Measurements from ENCODE around the gene TSHZ2. TPM values are rescaled to one million over a fixed set of nuclear protein-coding genes. Genes with fewer than 3 reads are reported as not detected.

The TSHZ2 gene
- total RNA-seq, 1 experiment from 2014 or later, result 0.07 TPM

DNA sequence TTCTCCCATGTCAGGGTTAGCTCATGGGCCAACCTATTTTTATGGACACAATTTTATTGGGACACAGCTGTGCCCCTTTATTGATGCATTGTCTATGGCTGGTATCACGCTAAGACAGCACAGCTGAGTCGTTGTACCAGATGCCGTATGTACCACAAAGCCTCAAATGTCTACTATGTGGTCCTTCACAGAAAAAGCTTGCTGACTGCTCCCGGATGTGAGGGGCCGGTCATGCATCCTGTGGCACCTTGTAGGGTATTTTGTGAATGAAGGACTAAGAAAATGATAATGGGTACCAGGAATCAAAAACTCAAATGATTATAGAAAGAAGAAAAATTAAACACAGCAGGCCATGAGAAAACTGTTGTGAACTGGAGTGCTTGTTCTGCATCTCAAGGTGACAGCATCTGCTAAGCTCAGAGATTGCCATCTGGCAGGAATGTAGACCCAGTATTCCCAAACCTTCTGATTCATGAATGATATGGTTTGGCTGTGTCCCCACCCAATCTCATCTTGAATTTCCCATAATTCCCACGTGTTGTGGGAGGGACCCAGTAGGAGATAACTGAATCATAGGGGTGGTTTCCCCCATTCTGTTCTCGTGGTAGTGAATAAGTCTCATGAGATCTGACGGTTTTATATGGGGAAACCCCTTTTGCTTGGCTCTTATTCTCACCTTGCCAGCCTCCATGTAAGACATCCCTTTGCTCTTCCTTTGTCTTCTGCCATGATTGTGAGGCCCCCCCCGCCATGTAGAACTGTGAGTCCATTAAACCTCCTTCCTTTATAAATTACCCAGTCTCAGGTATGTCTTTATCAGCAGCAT lies 248.5 kb downstream of the TSHZ2 start:
- no peak overlapping the region for H3K9ac ChIP-seq (ENCODE audit: extremely low read depth, insufficient read length, low read length)
- H4K8ac ChIP-seq (replicated peaks; ENCODE audit: insufficient read length, low read depth, low read length), result no peak overlapping the region
- peaks cover 18 to 21% of the 10 kb centered on the region in 2 experiments for H3K9me3 Mint-ChIP-seq
- H3K79me1 ChIP-seq (ENCODE audit: insufficient read depth, low read depth, low read length, poor library complexity, severe bottlenecking), result no peaks in the 10 kb centered on the region
- no peaks in the 10 kb centered on the region for H4K20me1 ChIP-seq (ENCODE audit: control insufficient read depth, insufficient read depth, insufficient read length)
- TF ChIP-seq CTCF (conservative IDR thresholded peaks at IDR 0.05), result no peak
- peaks cover 13 to 20% (median 20%) of the 10 kb centered on the region in 3 experiments for H3K36me3 Mint-ChIP-seq (ENCODE audit: insufficient read depth in 1 of 3, low read depth in 3 of 3)
- no peak overlapping the region for H3K56ac ChIP-seq (ENCODE audit: insufficient read length, low read depth, low read length)
- no peak overlapping the region for H2BK12ac ChIP-seq (ENCODE audit: insufficient read length, low read depth, low read length)
- no CpG with 5 or more reads among the region's 9 CpGs for WGBS (ENCODE audit: extremely low coverage, insufficient read length, low lambda C conversion rate)
- no peak overlapping the region for H2BK15ac ChIP-seq (ENCODE audit: low read depth, low read length)
- H2AK5ac ChIP-seq (ENCODE audit: insufficient read length, low read length), result no peak overlapping the region
- no peak overlapping the region for H3K4ac ChIP-seq (ENCODE audit: low read depth, low read length)
- H3K79me2 ChIP-seq (ENCODE audit: insufficient read depth, low read length), result no peaks in the 10 kb centered on the region
- no peak overlapping the region for H4K5ac ChIP-seq (ENCODE audit: insufficient read length, low read depth, low read length)
- no peak overlapping the region for H3K4me3 Mint-ChIP-seq
- H4K91ac ChIP-seq (ENCODE audit: insufficient read length, low read depth, low read length), result no peak overlapping the region
- DNase-seq, result no peak
- 0 out of 2 replicates have a peak, but pooled peaks cover 6% of the 10 kb centered on the region for H3K4me1 ChIP-seq (ENCODE audit: insufficient read depth, low read length)
- H3K23ac ChIP-seq (ENCODE audit: insufficient read length, low read depth, low read length), result no peak overlapping the region
- no peak overlapping the region for H2BK120ac ChIP-seq (ENCODE audit: low read depth, low read length, poor library complexity, severe bottlenecking)
- no peaks in the 10 kb centered on the region for H3K23me2 ChIP-seq (ENCODE audit: insufficient read length, low read depth, low read length, poor library complexity, severe bottlenecking)
- H3K4me1 Mint-ChIP-seq, result peaks cover 33 to 34% of the 10 kb centered on the region in 2 experiments
- H3K27ac Mint-ChIP-seq, result no peak overlapping the region
- H3K4me2 ChIP-seq (ENCODE audit: insufficient read depth, insufficient read length, low read length), result no peak overlapping the region
- no peak overlapping the region for H3K18ac ChIP-seq (ENCODE audit: insufficient read length, low read depth, low read length)
- no peaks in the 10 kb centered on the region for H3K27me3 ChIP-seq (ENCODE audit: insufficient read depth, low read length)
- H3K9me3 ChIP-seq (ENCODE audit: control insufficient read depth, low read depth, low read length), result no peaks in the 10 kb centered on the region
- no peak overlapping the region for H2BK20ac ChIP-seq (ENCODE audit: low read depth, low read length, poor library complexity, severe bottlenecking)
- no peak overlapping the region for H3K14ac ChIP-seq (ENCODE audit: insufficient read depth, low read length)
- H3T11ph ChIP-seq (ENCODE audit: low read length), result no peak overlapping the region
- no peak overlapping the region for H2AFZ ChIP-seq (ENCODE audit: low read length)
- no peak overlapping the region for H3K27ac ChIP-seq (ENCODE audit: insufficient read length, low read depth, low read length)
- no peak overlapping the region for H2BK5ac ChIP-seq (ENCODE audit: insufficient read length, low read length)
- peaks cover 14% of the 10 kb centered on the region for H3K27me3 Mint-ChIP-seq (ENCODE audit: low read depth)

Data from H9 (cell line).